HepG2 (cell line): Measurements from ENCODE around the gene H2AZ1. TPM values are rescaled to one million over a fixed set of nuclear protein-coding genes. Genes with fewer than 3 reads are reported as not detected.

ENCODE experiments used
- ARID3A ChIP-seq: IDR thresholded peaks from 2 replicates; pipeline ENCODE4 v1.6.1; 2012; ENCODE audit warnings: low read depth, low read length, improper control_type of control experiment
- DMAP1 ChIP-seq: IDR thresholded peaks from 2 replicates; pipeline ENCODE4 v1.6.1; 2016
- FOXK1 ChIP-seq: sonication (generic); formaldehyde crosslinking; IDR thresholded peaks from 2 replicates; pipeline ENCODE4 v1.4.0; 2020; ENCODE audit warnings: low read depth, missing genetic modification reagents, borderline replicate concordance
- HNRNPUL1 ChIP-seq: fragments of 200-400 bp; formaldehyde crosslinking; IDR thresholded peaks from 2 replicates; pipeline ENCODE4 v1.6.1; 2017; ENCODE audit warnings: low read depth, mild to moderate bottlenecking, low read length, moderate library complexity
- HOXA3 ChIP-seq: sonication (generic); formaldehyde crosslinking; IDR thresholded peaks from 2 replicates; pipeline ENCODE4 v1.5.0; 2020; ENCODE audit warnings: missing genetic modification reagents
- MAF1 ChIP-seq: sonication (generic); formaldehyde crosslinking; IDR thresholded peaks from 2 replicates; pipeline ENCODE4 v1.5.0; 2020; ENCODE audit warnings: missing genetic modification reagents, borderline replicate concordance
- MXD1 ChIP-seq: sonication (generic); formaldehyde crosslinking; IDR thresholded peaks from 2 replicates; pipeline ENCODE4 v1.4.0; 2020; ENCODE audit warnings: mild to moderate bottlenecking, missing genetic modification reagents
- REPIN1 ChIP-seq: sonication (generic); formaldehyde crosslinking; IDR thresholded peaks from 2 replicates; pipeline ENCODE4 v1.8.0; 2022; ENCODE audit warnings: missing genetic modification reagents, low read depth, mild to moderate bottlenecking, borderline replicate concordance
- RFX1 ChIP-seq: fragments of 450-650 bp; IDR thresholded peaks from 2 replicates; pipeline ENCODE4 v1.6.1; 2017
- ZBTB43 ChIP-seq: sonication (generic); formaldehyde crosslinking; conservative IDR thresholded peaks from 2 replicates; pipeline ENCODE4 v1.4.0; 2020; ENCODE audit warnings: missing genetic modification reagents
- ZBTB46 ChIP-seq: sonication (generic); formaldehyde crosslinking; IDR thresholded peaks from 2 replicates; pipeline ENCODE4 v1.4.0; 2020; ENCODE audit warnings: mild to moderate bottlenecking, missing genetic modification reagents, borderline replicate concordance
- ZNF10 ChIP-seq: sonication (generic); formaldehyde crosslinking; IDR thresholded peaks from 2 replicates; pipeline ENCODE4 v1.4.0; 2020; ENCODE audit warnings: mild to moderate bottlenecking, low read depth, missing genetic modification reagents, borderline replicate concordance
- ZNF124 ChIP-seq: sonication (generic); formaldehyde crosslinking; IDR thresholded peaks from 2 replicates; pipeline ENCODE4 v1.4.0; 2020; ENCODE audit warnings: missing genetic modification reagents
- ZNF136 ChIP-seq: sonication (generic); formaldehyde crosslinking; IDR thresholded peaks from 2 replicates; pipeline ENCODE4 v1.8.1; 2022; ENCODE audit warnings: low read depth, mild to moderate bottlenecking, moderate library complexity, missing genetic modification reagents
- ZNF350 ChIP-seq: sonication (generic); formaldehyde crosslinking; IDR thresholded peaks from 2 replicates; pipeline ENCODE4 v1.4.0; 2020; ENCODE audit warnings: mild to moderate bottlenecking, low read depth, missing genetic modification reagents, borderline replicate concordance
- ZNF354B ChIP-seq: sonication (generic); formaldehyde crosslinking; IDR thresholded peaks from 2 replicates; pipeline ENCODE4 v1.8.0; 2022; ENCODE audit warnings: mild to moderate bottlenecking, missing genetic modification reagents
- ZNF501 ChIP-seq: sonication (generic); formaldehyde crosslinking; IDR thresholded peaks from 2 replicates; pipeline ENCODE4 v1.5.1; 2020; ENCODE audit warnings: mild to moderate bottlenecking, moderate library complexity, missing genetic modification reagents
- ZNF564 ChIP-seq: sonication (generic); formaldehyde crosslinking; IDR thresholded peaks from 2 replicates; pipeline ENCODE4 v1.8.1; 2023; ENCODE audit warnings: mild to moderate bottlenecking, missing genetic modification reagents
- ZNF574 ChIP-seq: sonication (generic); formaldehyde crosslinking; IDR thresholded peaks from 2 replicates; pipeline ENCODE4 v1.4.0; 2020; ENCODE audit warnings: missing genetic modification reagents
- ZNF761 ChIP-seq: sonication (generic); formaldehyde crosslinking; conservative IDR thresholded peaks from 2 replicates; pipeline ENCODE4 v1.4.0; 2020; ENCODE audit warnings: mild to moderate bottlenecking, missing genetic modification reagents
- polyA plus RNA-seq, 8 experiments: library from polyadenylated mRNA; depleted of rRNA in 3 of 8; stranded (reverse) in 7 of 8; unstranded in 1 of 8; fragments of >200 nt; fragmentation: Illumina TruSeq in 4 of 8; extraction: Trizol in 4 of 8; gene quantifications; 2 replicates each; pipeline versions ENCODE4 v1.2.1 to v1.2.3, GENCODE V29; 2011 to 2016; ENCODE audit warnings: low read depth in 4 of 8, missing spikeins in 1 of 8, mixed read lengths in 1 of 8; ENCODE audit not compliant: insufficient read depth in 1 of 8
- total RNA-seq, 5 experiments: library from RNA; depleted of rRNA; stranded (reverse); fragments of >200 nt; fragmentation: Illumina TruSeq; extraction: Trizol; gene quantifications; 2 replicates each; pipeline ENCODE4 v1.2.3, GENCODE V29; 2016; ENCODE audit warnings: low read depth in 1 of 5

The H2AZ1 gene
- total and polyA plus RNA-seq, 2 of the 13 experiments (the other 11 are each of a cell fraction or from before 2014, with no cell fraction given), result 301 to 574 TPM

GRCh38 chr4:99949999-99950912 lies at the start of gene H2AZ1 (continued):
- TF ChIP-seq ZNF574 (peak; percentile 58), ZBTB46 (no peak), ZNF501 (CRISPR knock-in tag) (no peak), ARID3A (no peak), HOXA3 (CRISPR knock-in tag) (peak; percentile 51), ZNF136 (no peak), MAF1 (CRISPR knock-in tag) (0 out of 2 replicates have a peak, but pooled peaks have one; percentile 52), DMAP1 (CRISPR knock-in tag) (peak; percentile 84), MXD1 (peak; percentile 50; the same call in 1 of the 2 replicates), ZNF354B (CRISPR knock-in tag) (no peak), ZNF10 (CRISPR knock-in tag) (no peak), ZNF350 (CRISPR knock-in tag) (peak; percentile 36; the same call in 1 of the 2 replicates), ZBTB43 (CRISPR knock-in tag) (no peak), REPIN1 (CRISPR knock-in tag) (no peak; the same call in 1 of the 2 replicates), ZNF564 (0 out of 2 replicates have a peak, but pooled peaks have one; percentile 53), HNRNPUL1 (no peak), ZNF761 (0 out of 2 replicates have a peak, but pooled peaks have one; percentile 31), RFX1 (no peak), FOXK1 (CRISPR knock-in tag) (peak; percentile 50; the same call in 1 of the 2 replicates), ZNF124 (0 out of 2 replicates have a peak, but pooled peaks have one; percentile 19)
